Ovary (tissue), 3 donors: ENCODE measurements around the gene EFCAB5.

ENCODE experiments used
- EP300 ChIP-seq: sonication (generic); formaldehyde crosslinking; IDR thresholded peaks from one replicate; pipeline ENCODE4 v1.6.1; 2017; ENCODE audit warnings: antibody characterized with exemption
- POLR2A ChIP-seq: fragments of 450-650 bp; IDR thresholded peaks from one replicate; pipeline ENCODE4 v1.6.1; 2017; ENCODE audit warnings: antibody characterized with exemption, mild to moderate bottlenecking, moderate library complexity
- TF ChIP-seq, protein P1 (sequence below), 3 donors: fragments of 450-650 bp in 2 of 3; fragments of 200-600 bp in 1 of 3; IDR thresholded peaks; one replicate each; pipeline versions ENCODE4 v1.5.1 to v1.8.0; 2016 to 2022; ENCODE audit warnings: antibody characterized with exemption in 3 of 3, mild to moderate bottlenecking in 1 of 3
- donor health status: DM: no; HTN: no; CAD: no.

DNA sequence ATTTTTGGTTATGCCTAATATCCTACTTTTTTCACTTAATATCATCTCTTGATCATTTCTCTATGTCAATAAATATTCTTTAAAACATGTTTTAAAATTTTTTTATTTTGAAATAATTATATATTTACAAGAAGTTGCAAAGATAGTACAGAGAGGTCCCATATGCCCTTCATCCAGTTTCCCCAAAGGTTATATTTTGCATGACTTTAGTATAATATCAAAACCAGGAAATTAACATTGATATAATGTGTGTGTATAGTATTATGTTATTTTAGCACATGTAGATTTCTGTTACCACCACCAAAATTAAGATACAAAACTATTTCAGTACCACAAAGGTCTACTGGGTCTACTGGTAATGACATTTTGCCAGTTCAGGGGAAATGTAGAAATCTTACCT lies 60.7 kb downstream of the EFCAB5 start:
- TF ChIP-seq, protein P1, sequence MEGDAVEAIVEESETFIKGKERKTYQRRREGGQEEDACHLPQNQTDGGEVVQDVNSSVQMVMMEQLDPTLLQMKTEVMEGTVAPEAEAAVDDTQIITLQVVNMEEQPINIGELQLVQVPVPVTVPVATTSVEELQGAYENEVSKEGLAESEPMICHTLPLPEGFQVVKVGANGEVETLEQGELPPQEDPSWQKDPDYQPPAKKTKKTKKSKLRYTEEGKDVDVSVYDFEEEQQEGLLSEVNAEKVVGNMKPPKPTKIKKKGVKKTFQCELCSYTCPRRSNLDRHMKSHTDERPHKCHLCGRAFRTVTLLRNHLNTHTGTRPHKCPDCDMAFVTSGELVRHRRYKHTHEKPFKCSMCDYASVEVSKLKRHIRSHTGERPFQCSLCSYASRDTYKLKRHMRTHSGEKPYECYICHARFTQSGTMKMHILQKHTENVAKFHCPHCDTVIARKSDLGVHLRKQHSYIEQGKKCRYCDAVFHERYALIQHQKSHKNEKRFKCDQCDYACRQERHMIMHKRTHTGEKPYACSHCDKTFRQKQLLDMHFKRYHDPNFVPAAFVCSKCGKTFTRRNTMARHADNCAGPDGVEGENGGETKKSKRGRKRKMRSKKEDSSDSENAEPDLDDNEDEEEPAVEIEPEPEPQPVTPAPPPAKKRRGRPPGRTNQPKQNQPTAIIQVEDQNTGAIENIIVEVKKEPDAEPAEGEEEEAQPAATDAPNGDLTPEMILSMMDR (IDR thresholded peaks at IDR 0.05), result no peak
- TF ChIP-seq POLR2A (no peak), EP300 (no peak)
